ENCODE data around the gene KCNH1. TPM values are rescaled to one million over a fixed set of nuclear protein-coding genes. Genes with fewer than 3 reads are reported as not detected.

KCNH1 gene
- total and polyA plus RNA-seq, 10 of the 15 experiments (the other 5 are each of a cell fraction or from before 2014, with no cell fraction given) = 0.02 to 0.04 (median 0.04) TPM; not detected in 7

GRCh38 chr1:211182746-211183145 lies 48.8 kb upstream of the KCNH1 start (continued):
- no peak for TF ChIP-seq BCL3 (IDR thresholded peaks at IDR 0.05; ENCODE audit: borderline replicate concordance, insufficient read depth, low read depth, low read length, poor library complexity, severe bottlenecking)

GRCh38 chr1:211174375-211174774 lies 40.4 kb upstream of the KCNH1 start:
- BruUV-seq (replicated peaks) = no TSS peak
- SMC1A ChIA-PET (ENCODE audit: uncharacterized antibody, unreplicated experiment) = interaction anchor here (1.3 kb wide), 1 partner anchor 10 kb away, joined by 3 read pairs; no protein-coding TSS in a partner anchor
- no peaks in the 10 kb centered on the region; the same call in 2 of the 3 replicates for H3K9me3 ChIP-seq (replicated peaks; ENCODE audit: control insufficient read depth, insufficient read depth, low read length)
- no peaks in the 10 kb centered on the region for H3K79me2 ChIP-seq (ENCODE audit: control insufficient read depth, insufficient read depth, low read length)
- 0 out of 3 replicates have a peak, but pooled peaks have one; percentile 24 for ATAC-seq
- no peak for DNase-seq (ENCODE audit: low read depth, low spot score)
- no peak overlapping the region for H3K4me3 ChIP-seq
- in situ Hi-C loops (cut with MboI) (no loop called here), intact Hi-C loops (cut with micrococcal nuclease; ENCODE audit: unreplicated experiment) (no loop called here)
- no peak overlapping the region for H3K27ac ChIP-seq (ENCODE audit: control insufficient read depth, insufficient read depth)
- no peaks in the 10 kb centered on the region for H3K4me1 ChIP-seq (ENCODE audit: control insufficient read depth, insufficient read depth, low read length)
- 0% methylated on average over 2 of the region's 2 CpGs for WGBS (ENCODE audit: insufficient coverage, insufficient replicate concordance, low lambda C conversion rate, missing lambda C conversion rate)
- CTCF ChIA-PET = interaction anchor here (0.8 to 1.2 kb wide), 2 partner anchors 17 to 27 kb away, joined by 3 read pairs; no protein-coding TSS in a partner anchor
- no peaks in the 10 kb centered on the region for H4K20me1 ChIP-seq (ENCODE audit: control insufficient read depth, insufficient read depth)
- H3K36me3 ChIP-seq (ENCODE audit: control insufficient read depth in 2 of 2, insufficient read depth in 2 of 2, low read length in 1 of 2) = no peaks in the 10 kb centered on the region
- H3K4me2 ChIP-seq (ENCODE audit: control insufficient read depth, insufficient read depth) = no peak overlapping the region
- no peak overlapping the region for H3K9ac ChIP-seq (ENCODE audit: control insufficient read depth, insufficient read depth, low read length)
- H2AFZ ChIP-seq (ENCODE audit: control insufficient read depth, low read depth, low read length) = no peak overlapping the region
- FAIRE-seq = no peak
- H3K27me3 ChIP-seq (replicated peaks in 1 of 2; ENCODE audit: control insufficient read depth in 2 of 2, insufficient read depth in 2 of 2, low read length in 1 of 2) = no peaks in the 10 kb centered on the region
- POLR2A ChIA-PET = no interaction called here
- RAD21 ChIA-PET (ENCODE audit: unreplicated experiment) = no interaction called here
- TF ChIP-seq ZBTB11 (CRISPR knock-in tag; IDR thresholded peaks at IDR 0.05) = no peak
- TF ChIP-seq MXI1 (IDR thresholded peaks at IDR 0.05; ENCODE audit: low read depth, low read length) = no peak
- no peak for TF ChIP-seq CHD4 (IDR thresholded peaks at IDR 0.05)
- no peak for TF ChIP-seq KAT2A (conservative IDR thresholded peaks at IDR 0.05; ENCODE audit: control insufficient read depth, low read depth, low read length)
- TF ChIP-seq RCOR1 (conservative IDR thresholded peaks at IDR 0.05; ENCODE audit: low read depth, low read length) = no peak
- TF ChIP-seq STAT1 (conservative IDR thresholded peaks at IDR 0.05) = no peak
- TF ChIP-seq GATAD2B (conservative IDR thresholded peaks at IDR 0.05; ENCODE audit: low read depth) = no peak
- no peak for TF ChIP-seq RAD51 (IDR thresholded peaks at IDR 0.05)
- TF ChIP-seq BCLAF1 (IDR thresholded peaks at IDR 0.05) = no peak
- TF ChIP-seq BACH1 (IDR thresholded peaks at IDR 0.05; ENCODE audit: borderline replicate concordance) = no peak
- TF ChIP-seq TAF1 (IDR thresholded peaks at IDR 0.05; ENCODE audit: borderline replicate concordance, low read depth, low read length) = no peak
- TF ChIP-seq DPF2 (IDR thresholded peaks at IDR 0.05) = no peak
- no peak for TF ChIP-seq IKZF2 (IDR thresholded peaks at IDR 0.05)
- no peak for TF ChIP-seq ZNF24 (IDR thresholded peaks at IDR 0.05)
- TF ChIP-seq CHD2 (IDR thresholded peaks at IDR 0.05; ENCODE audit: borderline replicate concordance, low read depth, low read length) = no peak
- no peak for TF ChIP-seq TCF7 (IDR thresholded peaks at IDR 0.05; ENCODE audit: borderline replicate concordance)

Data from GM12878 (cell line).